GM12865 (cell line): Measurements from ENCODE around the gene ARHGAP12.
A peak's percentile ranks its signal among the peaks of the same experiment; 100 is the strongest.

Experiments used
- DNase-seq: peaks from one replicate; pipeline ENCODE4 v3.0.0; 2010; ENCODE audit warnings: low read depth
- H3K4me3 ChIP-seq: 2 replicates; pipeline ENCODE4 v1.5.1; 2011; ENCODE audit warnings: mild to moderate bottlenecking, low read depth, low read length, control low read depth
- TF ChIP-seq, protein P1 (sequence below): IDR thresholded peaks from 2 replicates; pipeline ENCODE4 v1.5.1; 2011; ENCODE audit warnings: low read length, control low read depth, low read depth, inconsistent platforms; ENCODE audit not compliant: insufficient read depth; ENCODE audit errors: missing control alignments

Gene ARHGAP12

DNA sequence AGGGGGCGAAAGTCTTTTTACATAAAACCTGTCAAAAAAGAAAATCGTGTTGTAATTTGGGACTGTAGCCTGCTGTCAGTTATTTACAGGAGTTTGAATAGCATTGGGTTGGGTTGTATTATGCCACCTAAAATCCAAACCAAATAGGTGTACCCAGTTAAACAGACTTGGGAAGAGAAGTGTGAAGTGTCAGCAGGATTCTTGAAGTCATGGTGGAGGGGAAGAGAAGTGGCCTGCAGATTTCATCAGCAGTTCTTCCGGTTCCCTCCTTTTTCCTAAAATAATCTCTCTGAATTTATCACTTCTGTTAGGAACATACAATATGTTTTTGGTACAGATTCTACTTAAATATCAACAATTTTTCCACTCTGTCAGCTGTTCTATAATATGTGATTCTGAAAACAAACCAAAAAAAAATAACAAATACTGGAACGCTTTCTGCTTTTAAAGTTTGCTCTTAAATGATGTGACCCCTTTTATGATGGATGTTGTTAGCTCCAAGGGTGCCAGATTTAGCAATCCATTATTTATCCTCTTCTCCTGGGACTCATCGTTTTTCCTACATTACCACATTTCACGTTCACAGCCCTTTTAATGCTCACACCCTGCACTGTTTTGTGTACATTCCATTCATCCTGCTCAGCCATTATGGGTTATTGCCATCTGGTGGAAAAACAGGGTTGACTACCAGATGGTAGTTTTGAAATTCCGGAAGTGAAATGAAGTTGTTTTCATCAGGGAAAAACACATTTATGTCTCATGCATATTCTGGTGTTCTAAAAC lies 18.7 kb upstream of the ARHGAP12 start:
- peak; percentile 46 for DNase-seq
- TF ChIP-seq, protein P1, sequence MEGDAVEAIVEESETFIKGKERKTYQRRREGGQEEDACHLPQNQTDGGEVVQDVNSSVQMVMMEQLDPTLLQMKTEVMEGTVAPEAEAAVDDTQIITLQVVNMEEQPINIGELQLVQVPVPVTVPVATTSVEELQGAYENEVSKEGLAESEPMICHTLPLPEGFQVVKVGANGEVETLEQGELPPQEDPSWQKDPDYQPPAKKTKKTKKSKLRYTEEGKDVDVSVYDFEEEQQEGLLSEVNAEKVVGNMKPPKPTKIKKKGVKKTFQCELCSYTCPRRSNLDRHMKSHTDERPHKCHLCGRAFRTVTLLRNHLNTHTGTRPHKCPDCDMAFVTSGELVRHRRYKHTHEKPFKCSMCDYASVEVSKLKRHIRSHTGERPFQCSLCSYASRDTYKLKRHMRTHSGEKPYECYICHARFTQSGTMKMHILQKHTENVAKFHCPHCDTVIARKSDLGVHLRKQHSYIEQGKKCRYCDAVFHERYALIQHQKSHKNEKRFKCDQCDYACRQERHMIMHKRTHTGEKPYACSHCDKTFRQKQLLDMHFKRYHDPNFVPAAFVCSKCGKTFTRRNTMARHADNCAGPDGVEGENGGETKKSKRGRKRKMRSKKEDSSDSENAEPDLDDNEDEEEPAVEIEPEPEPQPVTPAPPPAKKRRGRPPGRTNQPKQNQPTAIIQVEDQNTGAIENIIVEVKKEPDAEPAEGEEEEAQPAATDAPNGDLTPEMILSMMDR, result peak; percentile 31
- no peak overlapping the region for H3K4me3 ChIP-seq

DNA sequence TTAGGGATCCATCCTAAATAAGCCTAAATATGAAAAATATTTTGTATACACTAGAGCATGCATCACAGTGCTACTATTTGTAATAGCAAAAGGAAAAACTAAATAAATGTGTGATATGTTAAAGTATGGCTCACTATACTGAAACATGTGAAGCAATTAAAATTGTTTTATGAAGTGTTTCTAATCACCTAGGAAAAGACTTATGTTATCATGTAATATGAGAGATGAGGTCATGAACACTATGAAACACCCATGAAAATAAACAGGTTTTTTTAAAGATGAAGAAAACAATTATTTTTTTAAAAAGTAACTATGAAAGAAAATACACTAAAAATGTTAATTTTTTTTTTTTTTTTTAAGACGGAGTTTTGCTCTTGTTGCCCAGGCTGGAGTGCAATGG lies 16.8 kb upstream of the ARHGAP12 start:
- TF ChIP-seq, protein P1, result no peak
- no peak overlapping the region for H3K4me3 ChIP-seq

DNA sequence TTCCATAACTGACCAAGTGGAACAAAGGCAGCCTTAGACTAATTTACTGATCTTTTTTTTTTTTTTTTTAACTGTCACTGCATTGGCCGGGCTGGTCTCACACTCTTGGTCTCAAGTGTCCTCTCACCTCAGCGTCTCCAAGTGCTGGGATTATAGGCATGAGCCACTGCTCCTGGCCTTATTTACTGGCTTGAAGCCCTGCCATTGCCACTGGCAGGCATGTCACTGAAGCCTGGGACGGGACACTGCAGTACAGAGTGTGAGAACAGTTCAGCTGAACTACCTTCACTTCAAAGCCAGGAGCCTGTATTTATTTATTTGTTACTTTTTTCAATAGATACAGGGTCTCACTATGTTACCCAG lies 15.4 kb upstream of the ARHGAP12 start:
- H3K4me3 ChIP-seq, result no peak overlapping the region
- TF ChIP-seq, protein P1, result no peak
- DNase-seq, result no peak

More for the DNA sequence above, 16.8 kb upstream of the ARHGAP12 start:
- no peak for DNase-seq

DNA sequence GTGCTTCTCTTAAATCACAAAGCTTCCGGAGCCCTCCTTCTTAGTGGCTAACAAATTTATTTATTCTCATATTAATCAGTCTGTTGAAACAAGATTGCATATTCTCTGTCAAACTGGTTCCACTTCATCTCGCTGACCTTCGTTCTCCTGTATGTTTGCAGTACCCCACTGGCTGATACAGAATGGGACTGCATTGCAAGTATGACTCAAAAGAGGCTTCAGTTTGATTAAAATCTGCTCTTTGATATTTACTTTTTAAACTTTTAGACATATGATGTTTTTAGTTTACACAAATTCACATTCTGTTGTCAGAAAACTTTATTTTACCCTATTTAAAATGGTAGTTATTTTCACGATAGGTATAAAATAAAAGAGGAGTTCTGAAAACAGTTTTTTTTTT lies 14.3 kb upstream of the ARHGAP12 start:
- TF ChIP-seq, protein P1, result no peak
- no peak overlapping the region for H3K4me3 ChIP-seq
- DNase-seq, result no peak

DNA sequence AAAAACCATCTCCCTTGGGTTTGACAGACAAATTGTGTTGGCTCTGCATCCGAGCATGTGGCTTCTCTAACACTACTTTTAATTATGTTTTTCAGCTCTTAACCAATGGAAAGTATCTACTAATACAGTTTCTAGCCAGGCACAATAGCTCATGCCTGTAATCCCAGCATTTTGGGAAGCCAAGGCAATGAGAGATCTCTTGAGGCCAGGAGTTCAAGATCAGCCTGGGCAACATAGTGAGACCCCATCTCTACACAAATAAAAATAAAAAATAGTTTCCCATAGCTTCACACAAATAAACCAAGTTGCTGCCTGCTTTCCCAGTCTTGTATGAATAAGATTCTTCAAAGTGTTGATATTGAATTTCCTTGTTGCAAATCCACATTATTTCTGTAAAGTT lies 13.8 kb upstream of the ARHGAP12 start:
- no peak overlapping the region for H3K4me3 ChIP-seq
- TF ChIP-seq, protein P1, result no peak
- DNase-seq, result no peak

DNA sequence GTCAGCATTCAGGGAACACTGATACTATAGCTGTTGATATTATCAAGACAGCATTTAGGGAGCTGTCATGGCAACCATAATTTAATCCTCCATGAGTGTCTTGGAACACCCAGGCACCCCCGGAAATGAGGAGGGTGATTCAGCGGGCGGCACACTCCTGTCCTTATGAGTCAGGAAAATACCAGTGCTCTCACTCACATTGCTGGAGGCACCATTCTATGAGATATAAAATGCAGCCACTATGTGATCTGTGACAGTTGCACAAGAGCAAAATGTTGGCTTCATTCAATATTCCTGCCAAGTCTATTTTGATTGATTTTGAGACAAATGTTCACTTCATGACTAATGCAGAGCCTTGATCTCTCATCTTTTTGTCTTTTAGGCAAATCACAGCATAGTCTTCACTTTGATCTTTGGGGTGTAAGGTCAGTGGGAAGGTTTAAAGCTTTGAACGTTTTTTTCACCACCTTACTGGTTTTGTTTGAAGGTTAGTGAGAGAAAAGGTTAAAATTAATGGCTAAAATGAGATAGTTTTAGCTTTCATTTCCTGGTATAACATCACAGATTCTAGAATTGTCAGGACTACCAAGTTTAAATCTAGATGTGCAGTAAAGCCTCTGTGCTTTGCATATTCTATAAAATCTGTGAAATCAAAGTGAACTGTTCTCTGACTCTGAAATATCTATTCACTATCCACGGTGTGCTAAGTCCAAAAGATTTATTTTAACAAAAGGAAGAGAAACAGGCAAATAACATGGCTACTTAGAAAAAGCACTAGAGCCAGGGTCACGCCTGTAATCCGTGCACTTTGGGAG lies 12.4 kb upstream of the ARHGAP12 start:
- H3K4me3 ChIP-seq, result no peak overlapping the region
- no peak for DNase-seq
- TF ChIP-seq, protein P1, result no peak
